Muscle of leg (tissue), 11 donors: ENCODE data around the gene CYTH2. TPM values are rescaled to one million over a fixed set of nuclear protein-coding genes. Genes with fewer than 3 reads are reported as not detected.
"Not testable (repeated sequence)": the region's sequence is repeated elsewhere in the genome, so short reads cannot be mapped to it uniquely, and the experiment has no call there.

Source experiments
- DNase-seq: peaks from one replicate; pipeline ENCODE4 v3.0.0; 2013
- H3K27ac ChIP-seq: one replicate; pipeline ENCODE4 v1.5.1; 2013; ENCODE audit warnings: mild to moderate bottlenecking, low read length, control low read depth
- H3K27me3 ChIP-seq: one replicate; pipeline ENCODE4 v1.6.1; 2013; ENCODE audit warnings: low read length; ENCODE audit not compliant: control insufficient read depth, insufficient read depth
- H3K36me3 ChIP-seq: one replicate; pipeline ENCODE4 v1.6.1; 2013; ENCODE audit warnings: low read length; ENCODE audit not compliant: control insufficient read depth, insufficient read depth
- H3K4me1 ChIP-seq: one replicate; pipeline ENCODE4 v1.6.1; 2013; ENCODE audit warnings: low read length; ENCODE audit not compliant: control insufficient read depth, insufficient read depth
- H3K4me3 ChIP-seq: one replicate; pipeline ENCODE4 v1.5.1; 2013; ENCODE audit warnings: low read length, control low read depth
- H3K9me3 ChIP-seq: replicated peaks from 2 replicates; pipeline ENCODE4 v1.6.1; 2013; ENCODE audit warnings: low read depth, low read length; ENCODE audit not compliant: control insufficient read depth
- WGBS: methylation state at CpG from one replicate; pipeline ENCODE4 v1.1.5; 2013; ENCODE audit warnings: missing lambda C conversion rate; ENCODE audit not compliant: insufficient coverage; 5-methylcytosine and 5-hydroxymethylcytosine counted together
- polyA plus RNA-seq, 8 donors: library from polyadenylated mRNA; unstranded; fragments of 120-200 nt; gene quantifications; one replicate each; pipeline versions ENCODE4 v1.2.1 to v1.2.3, GENCODE V29; 2013; ENCODE audit warnings: inconsistent platforms in 1 of 8, low replicate concordance in 1 of 8; ENCODE audit not compliant: insufficient read length in 8 of 8, insufficient read depth in 1 of 8
- total RNA-seq: library from RNA; stranded (reverse); fragments of 120-200 nt; gene quantifications from one replicate; pipeline ENCODE4 v1.2.4, GENCODE V29; 2013

Gene CYTH2
- total and polyA plus RNA-seq, 9 donors = 24.2 to 54.5 (median 44.8) TPM

DNA sequence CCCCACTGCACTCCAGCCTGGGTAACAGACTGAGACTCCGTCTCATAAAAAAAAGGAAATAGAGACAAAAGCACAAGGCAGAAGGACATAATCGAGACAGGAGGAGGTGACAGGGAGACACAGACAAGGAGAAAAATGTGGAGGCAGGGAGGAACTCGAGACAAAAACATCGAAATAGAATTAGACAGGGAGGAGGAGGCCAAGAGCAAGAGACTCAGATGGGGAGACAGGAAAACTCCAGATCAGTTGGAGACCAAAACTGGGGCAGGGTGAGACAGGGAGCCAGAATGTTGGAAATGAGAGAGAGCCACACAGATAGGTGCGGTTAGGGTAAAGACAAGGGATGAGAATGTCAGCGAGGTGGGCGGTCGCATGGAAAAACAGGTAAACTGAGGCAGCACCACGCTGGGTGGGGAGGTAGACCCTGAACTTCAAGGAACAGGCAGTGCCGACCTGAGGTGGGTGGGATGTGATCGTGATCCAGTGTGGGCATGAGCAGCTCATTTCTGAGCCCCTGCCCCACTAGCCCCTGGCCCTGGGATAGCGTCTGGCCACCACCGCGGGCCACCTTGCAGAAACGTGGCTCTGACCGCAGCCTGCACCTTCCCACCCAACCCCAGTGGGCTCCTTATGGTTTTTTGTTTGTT lies 15.2 kb downstream of the CYTH2 start:
- Histone ChIP-seq H3K4me1 (peaks cover 25% of the 10 kb centered on the region), H3K27ac (no peak overlapping the region), H3K4me3 (no peak overlapping the region), H3K36me3 (peaks cover 3% of the 10 kb centered on the region), H3K27me3 (peaks cover 8% of the 10 kb centered on the region), H3K9me3 (no peaks in the 10 kb centered on the region)
- DNase-seq = no peak
- WGBS = 83% methylated on average over 11 of the region's 16 CpGs

DNA sequence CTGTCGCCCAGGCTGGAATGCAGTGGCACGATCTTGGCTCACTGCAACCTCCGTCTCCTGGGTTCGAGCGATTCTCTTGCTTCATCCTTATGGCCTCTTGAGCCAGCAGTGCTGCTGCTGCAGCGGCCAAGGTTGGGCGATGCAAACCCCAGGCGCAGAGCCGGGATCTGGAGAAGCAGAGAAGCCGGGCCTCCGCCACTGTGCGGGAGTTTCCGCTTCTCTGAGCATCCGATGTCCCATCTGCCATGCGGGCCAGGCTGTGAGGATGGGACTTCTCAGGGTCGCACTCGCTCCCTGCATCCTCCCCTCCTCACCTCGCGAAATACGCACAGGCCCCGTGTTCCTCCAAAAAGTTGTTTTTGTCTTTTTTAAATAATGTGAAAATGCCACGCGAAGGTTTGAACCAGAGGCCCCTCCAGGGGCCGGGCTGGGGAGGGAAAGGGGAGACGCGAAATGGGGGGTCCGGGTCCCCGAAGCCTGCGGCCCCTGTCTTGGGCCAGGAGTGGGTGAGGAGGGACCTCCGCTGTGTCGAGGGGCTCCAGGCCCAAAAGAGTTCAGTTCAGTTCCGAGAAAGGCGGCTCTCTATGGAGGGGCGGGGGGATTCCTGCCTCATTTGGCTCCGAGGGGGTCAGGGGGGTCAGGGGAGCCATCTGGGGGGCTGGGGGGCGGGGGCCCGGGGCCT lies 15.9 kb downstream of the CYTH2 start:
- H3K4me3 ChIP-seq = no peak overlapping the region
- no peak overlapping the region for H3K27ac ChIP-seq
- WGBS = 77% methylated on average over 23 of the region's 37 CpGs
- no peak for DNase-seq
- no peaks in the 10 kb centered on the region for H3K36me3 ChIP-seq
- H3K27me3 ChIP-seq = peaks cover 12% of the 10 kb centered on the region
- peaks cover 24% of the 10 kb centered on the region for H3K4me1 ChIP-seq
- H3K9me3 ChIP-seq = no peaks in the 10 kb centered on the region

DNA sequence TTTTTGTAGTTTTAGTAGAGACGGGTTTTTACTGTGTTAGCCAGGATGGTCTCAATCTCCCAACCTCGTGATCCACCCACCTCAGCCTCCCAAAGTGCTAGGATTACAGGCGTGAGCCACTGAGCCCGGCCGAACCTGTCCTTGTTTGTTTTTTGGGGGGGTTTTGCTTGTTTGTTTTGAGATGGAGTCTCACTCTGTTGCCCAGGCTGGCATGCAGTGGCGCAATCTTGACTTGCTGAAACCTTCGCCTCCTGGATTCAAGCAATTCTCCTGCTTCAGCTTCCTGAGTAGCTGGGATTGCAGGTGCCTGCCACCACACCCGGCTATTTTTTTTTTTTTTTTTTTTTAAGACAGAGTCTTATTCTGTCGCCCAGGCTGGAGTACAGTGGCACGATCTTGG lies 17.5 kb downstream of the CYTH2 start:
- WGBS = 90% methylated on average over 2 of the region's 10 CpGs
- not testable (repeated sequence) for H3K4me3 ChIP-seq, H3K36me3 ChIP-seq, H3K27ac ChIP-seq, DNase-seq, H3K9me3 ChIP-seq
- H3K27me3 ChIP-seq = peaks cover 27% of the 10 kb centered on the region
- peaks cover 18% of the 10 kb centered on the region for H3K4me1 ChIP-seq

DNA sequence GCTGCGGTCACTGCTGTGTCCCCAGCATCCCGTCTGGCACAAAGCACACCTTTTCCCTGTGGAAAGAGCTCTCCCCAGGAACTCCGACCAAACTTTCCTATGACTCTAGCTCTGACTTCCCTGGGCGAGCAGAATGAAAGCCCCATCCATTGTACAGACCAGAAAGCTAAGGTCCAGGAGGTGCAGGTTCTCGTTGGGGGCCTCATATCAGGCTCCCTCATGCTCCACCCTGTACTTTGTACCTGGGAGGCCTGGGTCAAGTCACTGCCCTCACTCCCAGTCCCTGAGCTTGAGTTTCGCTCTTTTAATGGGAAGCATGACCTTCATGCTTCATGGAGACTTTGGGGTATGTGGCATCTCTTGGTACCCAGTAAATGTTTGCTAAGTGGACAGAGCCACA lies 18.4 kb downstream of the CYTH2 start:
- no peaks in the 10 kb centered on the region for H3K36me3 ChIP-seq
- H3K4me3 ChIP-seq = no peak overlapping the region
- H3K9me3 ChIP-seq = no peaks in the 10 kb centered on the region
- H3K27me3 ChIP-seq = peaks cover 36% of the 10 kb centered on the region
- DNase-seq = no peak
- H3K27ac ChIP-seq = no peak overlapping the region
- WGBS = 73% methylated on average over 2 of the region's 6 CpGs
- peaks cover 14% of the 10 kb centered on the region for H3K4me1 ChIP-seq

DNA sequence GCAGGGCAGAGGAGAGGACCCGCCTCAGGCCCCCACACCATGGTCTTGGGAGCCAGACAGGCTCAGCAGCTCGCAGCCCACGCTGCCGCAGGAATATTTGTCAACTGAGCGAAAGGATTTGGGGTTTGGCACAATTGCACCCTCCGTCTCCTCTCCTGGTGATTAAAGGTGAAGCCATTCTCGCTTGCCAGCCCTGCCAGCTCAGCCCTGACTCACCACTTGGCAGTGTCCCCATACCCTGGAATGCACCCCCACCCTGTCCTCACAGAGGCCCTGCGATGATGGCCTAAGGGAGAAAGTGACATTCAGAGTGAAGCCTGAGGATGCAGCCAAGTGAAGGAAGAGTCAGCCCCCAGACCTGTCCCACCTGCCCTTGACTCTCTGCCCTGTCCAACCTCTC lies 18.8 kb downstream of the CYTH2 start:
- H3K27ac ChIP-seq = no peak overlapping the region
- DNase-seq = no peak

DNA sequence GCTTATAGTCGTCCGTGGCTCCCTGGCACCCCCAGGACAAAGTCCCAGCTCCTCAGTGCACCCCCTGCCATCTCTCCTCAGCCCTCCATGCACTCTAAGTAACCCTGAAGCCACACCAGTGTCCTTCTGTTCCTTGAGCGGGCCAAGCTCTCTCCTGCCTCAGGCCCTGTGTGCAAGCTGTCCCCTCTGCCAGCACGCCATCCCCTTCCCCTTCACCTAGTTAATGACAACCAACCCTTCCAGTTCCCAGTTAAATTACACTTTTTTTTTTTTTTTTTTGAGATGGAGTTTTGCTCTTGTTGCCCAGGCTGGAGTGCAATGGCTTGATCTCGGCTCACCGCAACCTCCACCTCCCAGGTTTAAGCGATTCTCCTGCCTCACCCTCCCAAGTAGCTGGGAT lies 19.3 kb downstream of the CYTH2 start:
- 60% methylated on average over 3 of the region's 7 CpGs for WGBS
- H3K27ac ChIP-seq, H3K36me3 ChIP-seq: not testable (repeated sequence)

More for the DNA sequence above, 18.8 kb downstream of the CYTH2 start:
- Histone ChIP-seq H3K4me1 (peaks cover 16% of the 10 kb centered on the region), H3K27me3 (peaks cover 40% of the 10 kb centered on the region), H3K9me3 (no peaks in the 10 kb centered on the region), H3K4me3 (no peak overlapping the region), H3K36me3 (no peaks in the 10 kb centered on the region)
- WGBS = 72% methylated on average over 8 of the region's 8 CpGs

DNA sequence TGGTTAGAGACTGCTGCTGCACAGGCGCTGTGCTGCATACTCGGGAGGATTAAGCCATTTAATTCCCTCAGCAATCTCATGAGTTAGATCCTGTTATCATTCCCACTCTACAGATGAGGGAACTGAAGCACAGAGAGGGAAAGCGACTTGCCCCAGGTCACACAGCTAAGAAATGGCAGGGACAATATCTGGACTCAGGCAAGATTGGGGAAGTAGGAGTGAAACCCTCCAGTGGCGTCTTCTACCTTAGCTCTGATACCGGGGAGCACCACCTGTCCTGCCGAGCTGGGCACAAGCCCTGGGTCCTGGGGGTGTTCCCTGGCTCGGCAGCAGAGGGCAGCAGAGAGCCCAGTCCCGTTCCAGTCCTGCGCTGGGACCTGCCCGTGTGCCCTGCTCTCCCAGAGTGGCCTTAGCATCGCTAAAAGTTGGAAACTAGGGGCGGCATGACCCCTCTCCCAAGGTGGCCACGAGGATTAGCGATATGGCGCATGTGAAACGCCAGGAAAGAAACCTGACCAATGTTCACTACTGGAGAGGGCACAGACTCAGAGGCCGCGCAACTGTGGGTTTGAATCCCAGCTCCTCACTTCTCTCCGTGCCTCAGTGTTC lies 20.5 kb downstream of the CYTH2 start:
- no peak overlapping the region for H3K27ac ChIP-seq
- H3K4me1 ChIP-seq = peaks cover 24% of the 10 kb centered on the region
- peaks cover 53% of the 10 kb centered on the region for H3K27me3 ChIP-seq
- no peaks in the 10 kb centered on the region for H3K36me3 ChIP-seq
- DNase-seq = peak; percentile 48
- H3K9me3 ChIP-seq = no peaks in the 10 kb centered on the region
- 22% methylated on average over 17 of the region's 19 CpGs for WGBS
- no peak overlapping the region for H3K4me3 ChIP-seq

More for the DNA sequence above, 19.3 kb downstream of the CYTH2 start:
- DNase-seq, H3K9me3 ChIP-seq, H3K4me3 ChIP-seq: not testable (repeated sequence)
- Histone ChIP-seq H3K4me1 (peaks cover 18% of the 10 kb centered on the region), H3K27me3 (peaks cover 44% of the 10 kb centered on the region)

DNA sequence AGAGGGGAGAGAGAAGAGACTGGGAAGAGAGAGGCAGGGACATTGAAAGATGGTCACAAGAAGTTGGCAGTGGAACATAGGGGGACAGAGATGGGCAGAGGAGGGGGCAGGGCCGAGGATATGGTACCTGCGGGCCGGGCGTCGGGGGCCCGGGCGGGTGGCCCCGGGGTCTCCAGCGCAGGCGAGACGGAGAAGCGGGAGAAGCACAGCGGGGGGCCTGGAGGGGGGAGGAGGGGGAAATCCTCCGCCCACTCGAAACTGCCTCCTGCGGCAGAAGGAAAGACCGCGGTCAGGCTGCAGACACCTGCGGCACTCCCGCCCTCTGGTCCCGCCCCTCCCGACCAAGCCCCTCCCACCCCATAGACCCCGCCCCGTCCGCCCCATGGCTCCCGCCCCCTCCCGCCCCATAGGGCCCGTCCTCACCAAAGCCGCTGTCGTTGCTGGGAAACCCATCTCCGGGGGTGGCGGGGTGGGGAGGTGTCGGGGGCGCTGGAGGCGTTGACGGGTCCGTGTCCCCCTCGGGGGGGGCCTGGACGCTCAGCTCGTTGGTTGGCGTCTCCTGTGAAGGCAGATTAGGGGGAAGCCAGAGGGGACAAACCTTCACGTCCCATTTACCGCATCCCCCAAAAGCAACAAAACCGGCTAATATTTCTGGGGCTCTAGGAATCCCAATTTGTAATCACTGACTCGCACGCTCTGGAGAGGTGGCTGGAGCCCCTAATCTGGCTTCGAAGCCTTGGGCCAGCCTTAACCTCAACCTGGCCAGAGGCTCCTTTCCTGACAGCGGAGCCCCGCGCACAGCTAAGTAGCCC lies 22.0 kb downstream of the CYTH2 start:
- peaks cover 57% of the 10 kb centered on the region for H3K27me3 ChIP-seq
- no peak overlapping the region for H3K27ac ChIP-seq
- WGBS = 6% methylated on average over 22 of the region's 50 CpGs
- no peak for DNase-seq
- no peaks in the 10 kb centered on the region for H3K9me3 ChIP-seq
- peaks cover 24% of the 10 kb centered on the region for H3K4me1 ChIP-seq
- no peak overlapping the region for H3K4me3 ChIP-seq
- H3K36me3 ChIP-seq = no peaks in the 10 kb centered on the region

DNA sequence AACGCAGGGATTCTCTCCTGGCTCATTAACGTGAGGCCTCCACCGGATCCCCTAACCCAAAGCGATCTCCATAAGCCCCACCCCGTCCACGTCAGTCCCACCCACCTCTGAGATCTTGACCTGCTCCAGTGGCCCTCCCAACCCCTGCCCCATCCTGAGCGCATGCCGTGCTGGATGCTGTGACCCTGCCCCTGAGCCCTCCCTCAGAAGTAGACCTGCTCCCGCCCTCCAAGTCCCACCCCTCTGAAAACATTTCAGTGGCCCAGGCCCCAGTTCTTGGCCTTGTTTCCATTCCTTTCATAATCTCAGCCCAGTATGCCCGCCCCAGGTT lies 22.6 kb downstream of the CYTH2 start:
- H3K9me3 ChIP-seq = no peaks in the 10 kb centered on the region
- DNase-seq = no peak
- H3K4me3 ChIP-seq = no peak overlapping the region
- H3K27me3 ChIP-seq = peaks cover 57% of the 10 kb centered on the region
- peaks cover 24% of the 10 kb centered on the region for H3K4me1 ChIP-seq
- no peak overlapping the region for H3K27ac ChIP-seq
- 15% methylated on average over 10 of the region's 10 CpGs for WGBS
- H3K36me3 ChIP-seq = no peaks in the 10 kb centered on the region
